NCI-H2196 treated with DMSO at 0.1 percent for 48 hours (cell line): ENCODE measurements around the gene PRDM4.
"Not testable (repeated sequence)": the region's sequence is repeated elsewhere in the genome, so short reads cannot be mapped to it uniquely, and the experiment has no call there.

Experiments used
- DNase-seq: peaks from one replicate; lab custom pipeline; 2025; ENCODE audit not compliant: unreplicated experiment; lab: John Stamatoyannopoulos, UW

Gene PRDM4

DNA sequence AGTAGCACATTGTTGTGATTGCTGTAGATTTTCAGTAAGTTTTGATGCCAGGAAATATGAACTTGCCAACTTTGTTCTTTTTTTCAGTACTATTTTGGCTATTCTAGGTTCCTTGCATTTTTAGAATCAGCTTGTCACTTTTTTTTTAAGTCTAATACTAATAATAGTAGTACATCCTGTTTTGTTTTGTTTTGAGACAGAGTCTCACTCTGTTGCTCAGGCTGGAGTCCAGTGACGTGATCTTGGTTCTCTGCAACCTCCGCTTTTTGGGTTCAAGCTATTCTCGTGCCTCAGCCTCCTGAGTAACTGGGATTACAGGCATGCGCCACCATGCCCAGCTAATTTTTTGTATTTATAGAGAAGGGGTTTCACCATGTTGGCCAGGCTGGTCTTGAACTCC, 58.8 kb downstream of the PRDM4 start:
- DNase-seq, result no peak

GRCh38 chr12:107695772-107696171, 65.2 kb downstream of the PRDM4 start:
- not testable (repeated sequence) for DNase-seq

- DNase-seq, result peak; percentile 87
These were observed 75.3 kb downstream of the PRDM4 start, which contains the start of gene PWP1 for GRCh38 chr12:107685360-107686248. TSS of gene PWP1 (plus strand) at chr12:107685799. CDS start at chr12:107685900, 101 bp downstream.

- no peak for DNase-seq
These were observed 76.0 kb downstream of the PRDM4 start for GRCh38 chr12:107684990-107685359.

DNA sequence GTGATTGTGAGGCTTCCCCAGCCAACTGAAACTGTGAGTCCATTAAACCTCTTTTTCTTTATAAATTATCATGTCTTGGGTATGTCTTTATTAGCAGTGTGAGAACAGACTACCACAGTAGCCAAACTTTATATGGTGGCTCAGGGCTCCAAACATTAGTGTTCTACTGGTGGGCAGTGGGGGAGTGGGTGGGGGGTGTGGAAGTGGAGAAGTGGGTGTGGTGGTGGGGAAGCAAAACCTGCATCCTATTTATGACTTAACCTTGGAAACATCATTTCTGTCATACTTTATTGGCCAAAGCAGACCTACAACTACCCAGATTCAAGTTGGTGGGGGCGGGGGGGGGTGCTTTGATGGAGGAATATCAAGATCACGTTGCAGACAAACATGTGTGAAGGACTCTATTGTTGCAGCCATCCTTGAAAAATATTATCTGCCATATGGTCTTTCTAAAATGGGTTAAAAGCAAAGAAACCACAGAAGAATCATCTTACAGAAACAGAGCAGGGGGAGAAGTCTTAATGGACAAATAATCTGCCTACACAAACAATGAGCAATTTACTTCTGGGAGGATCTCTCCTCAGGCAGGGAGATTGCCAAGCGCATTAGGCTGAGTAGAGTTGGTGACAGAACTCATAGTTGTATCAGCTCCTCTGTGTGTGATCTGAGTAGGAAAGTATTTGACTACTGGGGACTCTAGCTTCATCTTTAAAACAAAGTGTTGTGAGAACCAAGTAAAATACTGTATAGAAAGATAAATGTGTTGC, 76.7 kb downstream of the PRDM4 start:
- no peak for DNase-seq
